Measurements from ENCODE around the gene PSG11. TPM values are rescaled to one million over a fixed set of nuclear protein-coding genes. Genes with fewer than 3 reads are reported as not detected.
A peak's percentile ranks its signal among the peaks of the same experiment; 100 is the strongest.
"Not testable (repeated sequence)": the region's sequence is repeated elsewhere in the genome, so short reads cannot be mapped to it uniquely, and the experiment has no call there.

PSG11 gene
- total and polyA plus RNA-seq, 8 donors, result not detected

DNA sequence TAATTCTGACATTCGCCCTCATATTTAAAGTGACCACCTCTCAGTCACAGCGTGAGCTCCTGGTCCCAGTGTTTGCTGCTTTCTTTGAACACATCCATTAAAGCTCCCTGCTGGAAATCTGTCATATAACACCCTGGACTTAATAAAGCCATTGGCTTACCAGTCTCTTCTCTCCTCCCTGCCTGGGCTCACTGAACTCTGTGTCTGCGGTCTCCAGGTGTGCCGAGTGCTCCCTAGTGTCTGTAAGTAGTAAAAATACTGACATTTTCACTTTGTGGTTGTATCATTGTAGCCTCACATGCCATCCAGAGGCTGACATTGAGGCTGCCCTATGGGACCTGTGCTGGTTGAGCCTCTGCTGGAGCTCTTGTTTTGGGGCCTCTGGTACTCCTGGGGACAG lies 2.6 kb upstream of the PSG11 start:
- peaks cover 0 to 11% (median 2%) of the 10 kb centered on the region in 3 donors for H3K27me3 ChIP-seq
- intact Hi-C loops (cut with DNase I; ENCODE audit: low total_unique reads), result no loop called here
- H3K36me3 ChIP-seq, result no peaks in the 10 kb centered on the region
- no peaks in the 10 kb centered on the region for H3K9me3 ChIP-seq
- TF ChIP-seq POLR2AphosphoS5 (IDR thresholded peaks at IDR 0.05) (no peak), POLR2A (IDR thresholded peaks at IDR 0.05) (no peak), EP300 (IDR thresholded peaks at IDR 0.05) (no peak)
- TF ChIP-seq, protein P1, sequence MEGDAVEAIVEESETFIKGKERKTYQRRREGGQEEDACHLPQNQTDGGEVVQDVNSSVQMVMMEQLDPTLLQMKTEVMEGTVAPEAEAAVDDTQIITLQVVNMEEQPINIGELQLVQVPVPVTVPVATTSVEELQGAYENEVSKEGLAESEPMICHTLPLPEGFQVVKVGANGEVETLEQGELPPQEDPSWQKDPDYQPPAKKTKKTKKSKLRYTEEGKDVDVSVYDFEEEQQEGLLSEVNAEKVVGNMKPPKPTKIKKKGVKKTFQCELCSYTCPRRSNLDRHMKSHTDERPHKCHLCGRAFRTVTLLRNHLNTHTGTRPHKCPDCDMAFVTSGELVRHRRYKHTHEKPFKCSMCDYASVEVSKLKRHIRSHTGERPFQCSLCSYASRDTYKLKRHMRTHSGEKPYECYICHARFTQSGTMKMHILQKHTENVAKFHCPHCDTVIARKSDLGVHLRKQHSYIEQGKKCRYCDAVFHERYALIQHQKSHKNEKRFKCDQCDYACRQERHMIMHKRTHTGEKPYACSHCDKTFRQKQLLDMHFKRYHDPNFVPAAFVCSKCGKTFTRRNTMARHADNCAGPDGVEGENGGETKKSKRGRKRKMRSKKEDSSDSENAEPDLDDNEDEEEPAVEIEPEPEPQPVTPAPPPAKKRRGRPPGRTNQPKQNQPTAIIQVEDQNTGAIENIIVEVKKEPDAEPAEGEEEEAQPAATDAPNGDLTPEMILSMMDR (IDR thresholded peaks at IDR 0.05), result no peak
- no peak overlapping the region for H3K27ac ChIP-seq
- WGBS, 5 donors, result 74 to 82% (median 76%) methylated on average over 4 of the region's 4 CpGs
- DNase-seq, result no peak
- H3K4me3 ChIP-seq, result no peak overlapping the region
- no peaks in the 10 kb centered on the region for H3K4me1 ChIP-seq

DNA sequence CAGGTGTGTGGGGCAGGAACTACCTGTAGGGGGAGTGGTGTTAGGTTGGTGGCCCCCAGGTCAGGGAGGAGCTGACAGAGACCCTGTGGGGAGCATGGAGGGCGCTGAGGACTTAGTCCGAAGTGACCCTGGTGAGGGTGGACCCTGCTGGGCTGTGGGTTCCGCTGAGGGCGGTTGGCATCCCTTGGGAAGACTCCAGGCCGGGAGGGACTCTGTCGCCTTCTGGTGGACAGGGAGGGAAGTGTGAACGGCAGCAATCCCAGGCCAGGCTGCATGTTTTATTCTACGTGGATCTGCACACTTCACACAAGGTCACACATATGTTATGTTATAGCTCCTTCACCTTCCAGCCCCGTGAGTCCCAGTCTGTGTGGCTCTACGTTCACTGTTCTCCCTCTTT lies 1.7 kb upstream of the PSG11 start:
- H3K36me3 ChIP-seq; DNase-seq; H3K27ac ChIP-seq; H3K9me3 ChIP-seq; H3K4me1 ChIP-seq; H3K4me3 ChIP-seq; intact Hi-C loops (cut with DNase I; ENCODE audit: low total_unique reads): not testable (repeated sequence)
- 38 to 58% (median 48%) methylated on average over 6 to 10 of the region's 10 CpGs for WGBS, 5 donors
- peaks cover 0 to 11% (median 2%) of the 10 kb centered on the region in 3 donors for H3K27me3 ChIP-seq

DNA sequence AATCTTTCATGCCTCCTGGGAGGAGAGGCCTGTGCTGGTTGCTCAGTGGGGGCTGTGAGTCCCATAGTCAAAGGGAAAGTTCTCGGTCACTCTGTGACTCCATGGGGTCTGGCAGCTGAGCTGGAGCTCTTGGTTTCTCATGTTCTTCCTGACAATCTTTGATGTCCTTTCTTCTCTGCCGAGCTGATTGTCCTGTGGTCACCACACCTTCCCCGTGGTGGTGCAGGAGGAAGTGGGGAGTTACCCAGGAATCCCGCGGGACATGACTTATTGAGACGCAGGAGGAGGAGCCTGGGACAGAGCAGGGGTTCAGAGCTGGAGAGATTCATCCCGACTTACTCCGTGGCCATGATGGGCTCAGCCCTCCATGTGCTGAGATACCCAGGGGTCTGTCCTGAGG lies 792 bp upstream of the PSG11 start:
- H3K4me3 ChIP-seq; H3K27ac ChIP-seq; intact Hi-C loops (cut with DNase I; ENCODE audit: low total_unique reads); H3K9me3 ChIP-seq; H3K36me3 ChIP-seq; DNase-seq; H3K4me1 ChIP-seq: not testable (repeated sequence)
- WGBS, 5 donors, result 78 to 87% (median 82%) methylated on average over 6 to 8 of the region's 8 CpGs
- peaks cover 0 to 11% (median 2%) of the 10 kb centered on the region in 3 donors for H3K27me3 ChIP-seq

DNA sequence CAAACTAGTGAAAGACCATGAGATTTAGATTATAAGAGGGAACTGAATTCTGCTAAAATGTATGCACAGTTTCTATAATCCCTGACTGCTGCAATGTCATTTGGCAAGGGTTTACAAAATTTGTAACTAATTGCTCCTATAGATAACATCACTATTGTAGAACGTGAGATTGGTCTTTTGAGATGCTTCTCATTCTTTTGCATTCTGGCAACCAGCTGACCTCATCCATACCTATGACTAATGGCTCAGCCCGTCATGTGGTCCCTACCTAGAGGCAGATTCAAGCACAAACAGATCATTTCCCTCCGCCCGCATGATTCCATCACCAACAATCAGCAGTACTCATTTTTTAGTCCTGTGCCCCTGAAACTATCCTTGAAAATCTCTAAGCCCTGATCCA lies 4.2 kb downstream of the PSG11 start:
- H3K27me3 ChIP-seq; intact Hi-C loops (cut with DNase I; ENCODE audit: low total_unique reads); H3K4me1 ChIP-seq; H3K4me3 ChIP-seq; DNase-seq; H3K9me3 ChIP-seq; H3K36me3 ChIP-seq; H3K27ac ChIP-seq: not testable (repeated sequence)
- 47 to 65% (median 60%) methylated on average over 4 of the region's 4 CpGs for WGBS, 5 donors

DNA sequence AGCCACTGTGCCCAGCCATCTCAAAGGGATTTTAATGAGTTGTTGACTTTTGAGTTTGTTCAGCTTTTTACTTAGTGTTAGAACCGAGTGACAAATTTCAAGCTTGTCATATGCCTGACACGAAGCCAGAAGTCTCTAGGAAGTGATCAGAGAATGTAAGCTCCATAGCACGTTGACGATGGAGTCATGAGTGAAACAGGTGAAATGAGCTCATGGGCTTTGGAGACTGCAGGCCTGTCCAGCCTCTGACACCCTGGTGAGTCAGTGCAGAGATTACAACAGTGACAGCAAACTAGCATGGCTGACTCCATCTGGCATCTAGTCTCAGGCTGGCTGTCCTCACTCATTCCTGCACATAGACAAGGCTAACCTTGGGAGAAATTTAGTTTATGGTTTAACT lies 4.6 kb downstream of the PSG11 start:
- H3K4me1 ChIP-seq; H3K27ac ChIP-seq; intact Hi-C loops (cut with DNase I; ENCODE audit: low total_unique reads); H3K4me3 ChIP-seq; H3K36me3 ChIP-seq; DNase-seq; H3K9me3 ChIP-seq; H3K27me3 ChIP-seq: not testable (repeated sequence)
- 70 to 76% (median 71%) methylated on average over 4 of the region's 4 CpGs for WGBS, 5 donors

DNA sequence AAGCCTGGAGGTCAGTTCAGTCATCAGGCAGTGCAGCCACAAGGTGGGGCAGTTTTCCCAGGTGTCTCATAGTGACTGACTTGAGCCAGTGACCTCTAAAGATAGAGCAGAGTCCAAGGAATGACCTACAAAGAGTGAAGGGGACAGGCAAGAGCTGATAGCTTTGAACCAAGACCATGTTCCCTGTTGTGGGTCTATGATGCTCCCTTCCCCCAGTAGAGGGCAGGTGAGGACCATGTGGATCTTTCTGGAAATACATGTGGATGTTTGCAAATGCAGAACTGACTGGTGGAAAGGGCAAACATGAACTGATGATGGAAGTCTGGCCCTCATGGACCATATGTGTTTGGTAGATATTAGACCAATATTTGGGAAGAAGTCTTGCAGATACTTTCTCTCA lies 6.7 kb downstream of the PSG11 start:
- H3K4me1 ChIP-seq; H3K27ac ChIP-seq; intact Hi-C loops (cut with DNase I; ENCODE audit: low total_unique reads); H3K9me3 ChIP-seq; H3K4me3 ChIP-seq; H3K36me3 ChIP-seq; H3K27me3 ChIP-seq: not testable (repeated sequence)
- peak in 1 of 2 donors; percentile 13 for DNase-seq

DNA sequence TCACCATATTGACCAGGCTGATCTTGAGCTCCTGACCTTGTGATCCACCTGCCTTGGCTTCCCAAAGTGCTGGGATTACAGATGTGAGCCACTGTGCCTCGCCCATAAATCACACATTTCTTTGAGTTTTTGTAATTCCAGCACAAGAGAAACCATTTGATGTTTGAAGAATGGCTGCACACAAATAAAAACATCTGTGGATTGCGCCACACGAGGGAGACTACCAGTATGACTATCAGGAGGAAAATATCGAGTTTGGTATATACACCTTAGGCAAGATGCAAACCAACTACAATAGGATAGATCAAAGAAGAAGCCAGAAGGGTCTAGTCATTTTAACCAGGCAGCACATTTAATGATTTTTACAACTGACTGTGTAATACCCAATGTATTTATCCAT lies 20.4 kb downstream of the PSG11 start:
- intact Hi-C loops (cut with DNase I; ENCODE audit: low total_unique reads); DNase-seq; H3K4me1 ChIP-seq; H3K27ac ChIP-seq; H3K27me3 ChIP-seq; H3K36me3 ChIP-seq; H3K9me3 ChIP-seq; H3K4me3 ChIP-seq: not testable (repeated sequence)
- WGBS, 5 donors, result 47 to 74% (median 58%) methylated on average over 4 of the region's 4 CpGs

DNA sequence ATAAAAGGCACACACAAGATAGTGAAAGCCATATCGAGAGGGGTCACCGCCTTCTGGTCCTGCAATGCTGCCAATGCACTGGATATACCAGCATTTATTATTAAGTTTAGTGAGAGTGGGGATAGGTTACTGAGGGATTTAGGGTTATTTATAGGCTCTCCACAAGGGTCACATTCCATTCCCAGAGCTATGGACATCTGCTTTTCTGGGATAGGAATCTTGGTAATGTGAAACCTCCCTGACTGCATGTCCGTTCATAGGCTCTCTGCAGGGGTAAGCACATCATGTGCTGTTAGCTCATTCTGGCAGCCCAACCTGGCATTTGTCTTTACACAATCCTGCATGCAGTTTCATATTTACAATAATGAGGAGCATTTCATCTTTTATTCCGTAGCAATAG lies 21.4 kb downstream of the PSG11 start:
- H3K36me3 ChIP-seq; H3K27me3 ChIP-seq; DNase-seq; H3K4me1 ChIP-seq; H3K4me3 ChIP-seq; intact Hi-C loops (cut with DNase I; ENCODE audit: low total_unique reads); H3K27ac ChIP-seq; H3K9me3 ChIP-seq: not testable (repeated sequence)
- 45 to 75% (median 55%) methylated on average over 3 to 4 of the region's 4 CpGs for WGBS, 5 donors

DNA sequence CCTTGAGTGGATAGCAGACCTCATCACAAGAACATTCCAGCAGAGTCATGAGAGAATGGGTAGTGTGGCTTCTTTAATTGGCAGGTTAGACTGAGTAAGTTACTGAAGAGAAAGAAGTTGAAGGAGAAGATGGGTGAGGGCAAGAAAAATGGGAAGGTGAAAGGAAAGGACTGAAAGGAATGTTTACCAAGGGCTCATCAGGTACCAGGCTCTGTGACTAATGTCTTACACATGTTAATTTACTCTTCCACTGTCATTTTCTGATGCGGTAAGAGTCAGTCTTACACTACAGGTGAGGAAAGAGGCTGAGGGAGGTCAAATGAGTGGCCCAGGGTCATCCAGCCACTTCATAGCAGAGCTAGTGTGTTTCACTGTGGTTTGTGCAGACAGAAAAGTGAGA lies 22.6 kb downstream of the PSG11 start:
- H3K27ac ChIP-seq; intact Hi-C loops (cut with DNase I; ENCODE audit: low total_unique reads); H3K4me3 ChIP-seq; DNase-seq; H3K9me3 ChIP-seq; H3K36me3 ChIP-seq; H3K27me3 ChIP-seq; H3K4me1 ChIP-seq: not testable (repeated sequence)
- 67 to 91% (median 71%) methylated on average over 1 of the region's 1 CpG for WGBS, 5 donors

DNA sequence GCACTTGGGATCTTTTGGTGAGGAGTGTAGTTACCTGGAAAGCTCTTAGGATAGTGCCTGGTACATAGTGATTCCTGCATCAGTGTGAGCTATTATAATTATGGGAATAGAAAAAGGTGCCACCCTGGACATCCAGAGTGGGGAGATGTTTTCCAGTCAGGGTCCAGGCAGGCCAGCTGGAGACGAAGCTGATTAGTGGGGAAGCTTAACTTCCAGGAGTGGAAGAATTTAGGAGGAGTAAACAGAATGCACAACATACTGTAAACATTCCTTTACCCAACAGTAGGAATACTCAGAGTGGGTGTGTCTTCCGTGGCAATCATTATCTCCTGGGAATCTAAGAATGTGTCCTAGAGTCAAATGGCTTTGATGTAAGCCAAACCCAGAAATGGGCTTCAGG lies 23.3 kb downstream of the PSG11 start:
- H3K4me1 ChIP-seq; H3K27ac ChIP-seq; H3K27me3 ChIP-seq; H3K4me3 ChIP-seq; DNase-seq; intact Hi-C loops (cut with DNase I; ENCODE audit: low total_unique reads); H3K36me3 ChIP-seq; H3K9me3 ChIP-seq: not testable (repeated sequence)
- WGBS, 5 donors, result 26 to 48% (median 35%) methylated on average over 2 of the region's 2 CpGs

DNA sequence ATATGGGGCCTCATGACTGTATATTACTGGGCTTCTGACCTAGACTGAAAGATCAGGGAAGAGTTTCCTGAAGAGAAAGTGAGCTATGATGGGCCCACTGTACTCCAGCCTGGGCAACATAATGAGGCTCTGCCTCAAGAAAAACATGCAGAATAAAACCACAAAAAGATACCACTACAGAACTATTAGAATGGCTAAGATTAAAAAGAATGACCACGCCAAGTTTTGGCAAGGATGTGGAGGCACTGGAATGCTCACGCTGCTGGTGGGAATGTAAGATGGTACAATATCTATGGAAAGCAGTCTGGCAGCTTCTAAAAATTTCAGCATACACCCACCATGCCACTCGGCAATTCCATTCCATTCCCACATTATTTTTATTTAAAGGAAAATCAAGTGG lies 30.1 kb downstream of the PSG11 start:
- H3K27me3 ChIP-seq; H3K36me3 ChIP-seq; H3K4me1 ChIP-seq; H3K27ac ChIP-seq; H3K4me3 ChIP-seq; DNase-seq; H3K9me3 ChIP-seq; intact Hi-C loops (cut with DNase I; ENCODE audit: low total_unique reads): not testable (repeated sequence)
- WGBS, 5 donors, result 87 to 94% (median 90%) methylated on average over 3 of the region's 3 CpGs

Data from stomach (tissue), 9 donors.